Endothelial cell of umbilical vein (primary cell): Measurements from ENCODE around the gene CASP2. TPM values are rescaled to one million over a fixed set of nuclear protein-coding genes. Genes with fewer than 3 reads are reported as not detected.
A peak's percentile ranks its signal among the peaks of the same experiment; 100 is the strongest.

Source experiments
- BruUV-seq: library from RNA; stranded (reverse); fragments of 400-500 nt; replicated peaks from 2 replicates; lab custom pipeline; 2021; lab: Mats Ljungman, UMichigan
- CTCF ChIA-PET: fragments of 300-600, 350-600 bp; sonication (Branson Sonifier 250); formaldehyde crosslinking; loops from one replicate; lab custom pipeline; 2021; ENCODE audit warnings: antibody characterized with exemption, inconsistent platforms; lab: Charles Lee
- POLR2A ChIA-PET: fragments of 300-600, 350-600 bp; sonication (Branson Sonifier 250); formaldehyde crosslinking; loops from one replicate; lab custom pipeline; 2021; ENCODE audit warnings: antibody characterized with exemption, inconsistent platforms; lab: Charles Lee
- DNase-seq: peaks from one replicate; pipeline ENCODE4 v3.0.0-alpha.2; 2011; ENCODE audit warnings: low read depth, low spot score
- FAIRE-seq: peaks from 2 replicates; lab custom pipeline; 2011; peaks lifted over from hg19 to GRCh38; lab: Jason Lieb, UNC
- H2AFZ ChIP-seq: 2 replicates; pipeline ENCODE4 v1.6.0; 2012; ENCODE audit warnings: low read depth, low read length, control low read depth, inconsistent platforms
- H3K27ac ChIP-seq: 2 replicates; pipeline ENCODE4 v1.5.1; 2011; ENCODE audit warnings: low read depth, mild to moderate bottlenecking, control low read depth, low read length, moderate library complexity; ENCODE audit not compliant: insufficient read depth
- H3K27me3 ChIP-seq, 2 experiments: 2 replicates each; pipeline versions ENCODE4 v1.6.0 to v1.6.1; 2011; ENCODE audit warnings: low read length in 2 of 2, mixed read lengths in 1 of 2; ENCODE audit not compliant: control insufficient read depth in 2 of 2, insufficient read depth in 2 of 2
- H3K36me3 ChIP-seq, 2 experiments: 2 replicates in 1 of 2; 3 replicates in 1 of 2; pipeline ENCODE4 v1.5.1; 2011; ENCODE audit warnings: low read length in 2 of 2, mild to moderate bottlenecking in 1 of 2, moderate library complexity in 1 of 2; ENCODE audit not compliant: control insufficient read depth in 2 of 2, insufficient read depth in 2 of 2; ENCODE audit errors: extremely low read depth in 1 of 2
- H3K4me1 ChIP-seq: 3 replicates; pipeline ENCODE4 v1.5.1; 2011; ENCODE audit warnings: mild to moderate bottlenecking, low read length; ENCODE audit not compliant: control insufficient read depth, insufficient read depth; ENCODE audit errors: extremely low read depth
- H3K4me2 ChIP-seq: 2 replicates; pipeline ENCODE4 v1.6.1; 2011; ENCODE audit warnings: low read length, control low read depth, mixed read lengths; ENCODE audit not compliant: insufficient read depth
- H3K4me3 ChIP-seq, 3 experiments: fragments of 200-600 bp in 1 of 3; sonication (generic), shearing (Covaris generic) in 1 of 3; replicated peaks in 1 of 3; 2 replicates each; pipeline ENCODE4 v1.5.1; 2011 to 2016; ENCODE audit warnings: control low read depth in 3 of 3, low read length in 3 of 3, mild to moderate bottlenecking in 2 of 3, inconsistent platforms in 1 of 3, low read depth in 1 of 3, moderate library complexity in 1 of 3; ENCODE audit not compliant: insufficient read depth in 1 of 3
- H3K79me2 ChIP-seq: 2 replicates; pipeline ENCODE4 v1.6.0; 2012; ENCODE audit warnings: low read length, inconsistent platforms; ENCODE audit not compliant: control insufficient read depth, insufficient read depth
- H3K9ac ChIP-seq: replicated peaks from 2 replicates; pipeline ENCODE3; 2011; ENCODE audit warnings: low read length, control low read depth; ENCODE audit not compliant: insufficient read depth; ENCODE audit errors: extremely low read depth
- H3K9me1 ChIP-seq: replicated peaks from 3 replicates; pipeline ENCODE4 v1.6.0; 2011; ENCODE audit warnings: mild to moderate bottlenecking, low read length; ENCODE audit not compliant: control insufficient read depth, insufficient read depth; ENCODE audit errors: extremely low read depth
- H3K9me3 ChIP-seq: replicated peaks from 2 replicates; pipeline ENCODE4 v1.5.1; 2012; ENCODE audit warnings: low read length, inconsistent platforms; ENCODE audit not compliant: control insufficient read depth, insufficient read depth
- H4K20me1 ChIP-seq: replicated peaks from 2 replicates; pipeline ENCODE3; 2011; ENCODE audit warnings: mild to moderate bottlenecking, low read length; ENCODE audit not compliant: control insufficient read depth, insufficient read depth; ENCODE audit errors: extremely low read depth
- EZH2 ChIP-seq: IDR thresholded peaks from 2 replicates; pipeline ENCODE4 v1.6.1; 2012; ENCODE audit warnings: borderline replicate concordance, low read depth, mild to moderate bottlenecking, moderate library complexity, low read length, inconsistent platforms; ENCODE audit not compliant: severe bottlenecking
- FOS ChIP-seq: IDR thresholded peaks from 2 replicates; pipeline ENCODE4 v1.6.1; 2011; ENCODE audit warnings: mild to moderate bottlenecking, low read length, moderate library complexity, borderline replicate concordance; ENCODE audit not compliant: insufficient read depth
- GATA2 ChIP-seq: IDR thresholded peaks from 2 replicates; pipeline ENCODE4 v1.7.0; 2011; ENCODE audit warnings: low read depth, mild to moderate bottlenecking, moderate library complexity, mixed read lengths, low read length; ENCODE audit not compliant: insufficient read length, insufficient read depth
- JUN ChIP-seq: IDR thresholded peaks from 2 replicates; pipeline ENCODE4 v1.6.1; 2011; ENCODE audit warnings: borderline replicate concordance, low read depth; ENCODE audit not compliant: insufficient read length, insufficient read depth
- MYC ChIP-seq: IDR thresholded peaks from one replicate; pipeline ENCODE4 v1.6.1; 2011; ENCODE audit warnings: mild to moderate bottlenecking, low read depth, low read length
- POLR2A ChIP-seq: IDR thresholded peaks from 2 replicates; pipeline ENCODE4 v1.6.1; 2012; ENCODE audit warnings: low read depth, mild to moderate bottlenecking, control low read depth, low read length
- POLR2AphosphoS5 ChIP-seq: IDR thresholded peaks from 2 replicates; pipeline ENCODE4 v1.6.1; 2012; ENCODE audit warnings: low read depth, mild to moderate bottlenecking, control low read depth, low read length, moderate library complexity; ENCODE audit not compliant: insufficient read depth
- dilution Hi-C: fragments of 300-500 bp; cut with MboI; formaldehyde crosslinking; loops from one replicate; pipeline ENCODE4 v1.15.0; 2019; ENCODE audit warnings: low sequenced_read_pairs; ENCODE audit not compliant: extremely low pct_ligation_motif_present
- intact Hi-C: fragments of 100-400 bp; cut with micrococcal nuclease; formaldehyde crosslinking; loops from one replicate; pipeline ENCODE4 v1.10.0; 2022
- polyA plus RNA-seq, 4 experiments: library from polyadenylated mRNA; depleted of rRNA in 3 of 4; stranded (reverse) in 3 of 4; unstranded in 1 of 4; fragments of >200 nt; gene quantifications; 2 replicates each; pipeline versions ENCODE4 v1.2.1 to v1.2.3, GENCODE V29; 2011 to 2012; ENCODE audit warnings: missing spikeins in 1 of 4
- total RNA-seq: library from RNA; stranded (reverse); gene quantifications from 2 replicates; pipeline ENCODE4 v1.2.3, GENCODE V29; 2021
- TF ChIP-seq, protein P1 (sequence below), 2 donors: IDR thresholded peaks; 1 replicate in 1 of 2; 2 replicates in 1 of 2; pipeline ENCODE4 v1.5.1; 2011; ENCODE audit warnings: low read length in 2 of 2, mild to moderate bottlenecking in 2 of 2, moderate library complexity in 2 of 2, control low read depth in 1 of 2, inconsistent platforms in 1 of 2, low read depth in 1 of 2; ENCODE audit not compliant: insufficient read depth in 1 of 2; ENCODE audit errors: extremely low read depth in 1 of 2
- TF ChIP-seq, protein P2 (sequence below): IDR thresholded peaks from 2 replicates; pipeline ENCODE4 v1.6.1; 2011; ENCODE audit not compliant: insufficient read depth, insufficient read length

CASP2 gene
- total and polyA plus RNA-seq, 2 donors (not counting 3 experiments of a cell fraction or from before 2014, with no cell fraction given): 36.3 to 57.9 TPM

DNA sequence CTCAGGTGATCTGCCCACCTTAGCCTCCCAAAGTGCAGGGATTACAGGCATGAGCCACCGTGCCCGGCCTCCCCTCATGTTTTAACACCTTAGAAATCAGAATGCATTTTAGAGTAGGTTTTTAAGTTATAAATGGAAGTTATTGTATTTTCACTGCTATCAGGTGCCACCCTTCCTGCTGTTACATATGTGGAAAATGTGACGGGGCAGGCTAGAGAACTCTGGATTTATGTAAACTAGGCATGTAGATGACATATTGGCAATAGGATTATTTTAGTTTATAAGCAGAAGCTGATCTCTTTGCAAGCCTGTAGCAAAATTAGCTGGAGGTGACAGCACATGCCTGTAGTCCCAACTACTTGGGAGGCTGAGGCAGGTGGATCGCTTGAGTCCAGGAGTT lies 2.1 kb downstream of the CASP2 start:
- DNase-seq (no peak), FAIRE-seq (no peak)
- Histone ChIP-seq H4K20me1 (no peaks in the 10 kb centered on the region), H3K36me3 (peaks cover 16 to 20% of the 10 kb centered on the region in 2 experiments), H3K27me3 (no peaks in the 10 kb centered on the region), H3K9me3 (no peaks in the 10 kb centered on the region), H3K4me3 (no peak overlapping the region), H2AFZ (no peak overlapping the region), H3K9me1 (no peaks in the 10 kb centered on the region), H3K4me1 (peaks cover 41% of the 10 kb centered on the region), H3K27ac (no peak overlapping the region), H3K4me2 (peak overlapping the region; percentile 17), H3K79me2 (peaks cover 36% of the 10 kb centered on the region), H3K9ac (no peak overlapping the region)
- BruUV-seq: no TSS peak
- TF ChIP-seq, protein P1, sequence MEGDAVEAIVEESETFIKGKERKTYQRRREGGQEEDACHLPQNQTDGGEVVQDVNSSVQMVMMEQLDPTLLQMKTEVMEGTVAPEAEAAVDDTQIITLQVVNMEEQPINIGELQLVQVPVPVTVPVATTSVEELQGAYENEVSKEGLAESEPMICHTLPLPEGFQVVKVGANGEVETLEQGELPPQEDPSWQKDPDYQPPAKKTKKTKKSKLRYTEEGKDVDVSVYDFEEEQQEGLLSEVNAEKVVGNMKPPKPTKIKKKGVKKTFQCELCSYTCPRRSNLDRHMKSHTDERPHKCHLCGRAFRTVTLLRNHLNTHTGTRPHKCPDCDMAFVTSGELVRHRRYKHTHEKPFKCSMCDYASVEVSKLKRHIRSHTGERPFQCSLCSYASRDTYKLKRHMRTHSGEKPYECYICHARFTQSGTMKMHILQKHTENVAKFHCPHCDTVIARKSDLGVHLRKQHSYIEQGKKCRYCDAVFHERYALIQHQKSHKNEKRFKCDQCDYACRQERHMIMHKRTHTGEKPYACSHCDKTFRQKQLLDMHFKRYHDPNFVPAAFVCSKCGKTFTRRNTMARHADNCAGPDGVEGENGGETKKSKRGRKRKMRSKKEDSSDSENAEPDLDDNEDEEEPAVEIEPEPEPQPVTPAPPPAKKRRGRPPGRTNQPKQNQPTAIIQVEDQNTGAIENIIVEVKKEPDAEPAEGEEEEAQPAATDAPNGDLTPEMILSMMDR (IDR thresholded peaks at IDR 0.05; ENCODE audit: extremely low read depth in 1 of 2, insufficient read depth in 1 of 2, low read depth in 1 of 2, low read length in 2 of 2): no peak
- no peak for TF ChIP-seq POLR2A
- no peak for TF ChIP-seq FOS
- TF ChIP-seq EZH2: no peak
- no peak for TF ChIP-seq MYC
- no peak for TF ChIP-seq GATA2
- TF ChIP-seq, protein P2, sequence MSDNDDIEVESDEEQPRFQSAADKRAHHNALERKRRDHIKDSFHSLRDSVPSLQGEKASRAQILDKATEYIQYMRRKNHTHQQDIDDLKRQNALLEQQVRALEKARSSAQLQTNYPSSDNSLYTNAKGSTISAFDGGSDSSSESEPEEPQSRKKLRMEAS: no peak
- TF ChIP-seq POLR2AphosphoS5: no peak
- TF ChIP-seq JUN: no peak
- dilution Hi-C loops (no loop called here), intact Hi-C loops (no loop called here)
- ChIA-PET POLR2A (interaction anchor here (1.0 kb wide), 1 partner anchor 90 kb away, joined by 8 read pairs; no protein-coding TSS in a partner anchor), CTCF (interaction anchor here (0.9 to 1.7 kb wide), 6 partner anchors 10 to 90 kb away, joined by 3 to 5 read pairs (median 3); partner anchors contain the start of gene GSTK1)
